ENCODE data around the gene SMYD3. TPM values are rescaled to one million over a fixed set of nuclear protein-coding genes. Genes with fewer than 3 reads are reported as not detected.

SMYD3 gene
- total RNA-seq, 1 experiment from 2014 or later: 25.5 TPM

DNA sequence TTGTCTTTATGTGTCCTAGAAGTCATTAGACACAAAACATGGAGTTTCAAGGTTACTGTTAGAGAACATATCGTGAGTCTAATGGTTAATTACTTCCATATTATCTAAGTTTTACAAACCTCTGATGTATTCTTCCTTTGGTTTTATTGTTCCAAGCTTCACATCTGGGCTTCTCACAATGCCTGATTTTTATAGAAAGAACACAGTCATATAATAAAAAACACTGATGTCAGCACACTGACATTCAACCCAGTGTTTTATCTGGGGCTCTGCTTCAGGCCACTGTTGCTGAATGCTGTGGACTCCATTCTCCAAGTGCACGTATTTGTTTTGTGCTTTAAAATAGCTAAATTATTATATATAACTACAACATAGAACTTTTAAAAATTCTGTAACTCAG lies 232.9 kb downstream of the SMYD3 start:
- no peak overlapping the region for H2BK15ac ChIP-seq (ENCODE audit: low read depth, low read length)
- H4K5ac ChIP-seq (ENCODE audit: insufficient read length, low read depth, low read length): no peak overlapping the region
- H4K91ac ChIP-seq (ENCODE audit: insufficient read length, low read depth, low read length): no peak overlapping the region
- no peak overlapping the region for H2AK5ac ChIP-seq (ENCODE audit: insufficient read length, low read length)
- no peaks in the 10 kb centered on the region for H3K79me1 ChIP-seq (ENCODE audit: insufficient read depth, low read depth, low read length, poor library complexity, severe bottlenecking)
- H2BK20ac ChIP-seq (ENCODE audit: low read depth, low read length, poor library complexity, severe bottlenecking): no peak overlapping the region
- H2BK120ac ChIP-seq (ENCODE audit: low read depth, low read length, poor library complexity, severe bottlenecking): no peak overlapping the region
- WGBS (ENCODE audit: extremely low coverage, insufficient read length, low lambda C conversion rate): no CpG with 5 or more reads among the region's 2 CpGs
- no peak overlapping the region for H3K4me3 Mint-ChIP-seq
- H3K9ac ChIP-seq (ENCODE audit: extremely low read depth, insufficient read length, low read length): no peak overlapping the region
- no peaks in the 10 kb centered on the region for H4K20me1 ChIP-seq (ENCODE audit: control insufficient read depth, insufficient read depth, insufficient read length)
- H3K4me1 Mint-ChIP-seq: peaks cover 0 to 4% of the 10 kb centered on the region in 2 experiments; a peak in 1 of 4 replicates
- H3K27ac ChIP-seq (ENCODE audit: insufficient read length, low read depth, low read length): no peak overlapping the region
- H3T11ph ChIP-seq (ENCODE audit: low read length): no peak overlapping the region
- H3K4ac ChIP-seq (ENCODE audit: low read depth, low read length): no peak overlapping the region
- H2BK5ac ChIP-seq (ENCODE audit: insufficient read length, low read length): no peak overlapping the region
- no peaks in the 10 kb centered on the region for H3K9me3 Mint-ChIP-seq
- no peak overlapping the region for H3K4me2 ChIP-seq (ENCODE audit: insufficient read depth, insufficient read length, low read length)
- H3K79me2 ChIP-seq (ENCODE audit: insufficient read depth, low read length): no peaks in the 10 kb centered on the region; the same call in 1 of the 2 replicates
- H3K27ac Mint-ChIP-seq: no peak overlapping the region
- no peak overlapping the region for H3K14ac ChIP-seq (ENCODE audit: insufficient read depth, low read length)
- H3K27me3 ChIP-seq (ENCODE audit: insufficient read depth, low read length): no peaks in the 10 kb centered on the region
- no peak overlapping the region for H2BK12ac ChIP-seq (ENCODE audit: insufficient read length, low read depth, low read length)
- H3K18ac ChIP-seq (ENCODE audit: insufficient read length, low read depth, low read length): no peak overlapping the region
- no peak overlapping the region for H4K8ac ChIP-seq (replicated peaks; ENCODE audit: insufficient read length, low read depth, low read length)
- no peak overlapping the region for H2AFZ ChIP-seq (ENCODE audit: low read length)
- no peaks in the 10 kb centered on the region; the same call in 1 of the 2 replicates for H3K4me1 ChIP-seq (ENCODE audit: insufficient read depth, low read length)
- H3K9me3 ChIP-seq (ENCODE audit: control insufficient read depth, low read depth, low read length): no peaks in the 10 kb centered on the region
- H3K23me2 ChIP-seq (ENCODE audit: insufficient read length, low read depth, low read length, poor library complexity, severe bottlenecking): no peaks in the 10 kb centered on the region
- TF ChIP-seq, protein P1, sequence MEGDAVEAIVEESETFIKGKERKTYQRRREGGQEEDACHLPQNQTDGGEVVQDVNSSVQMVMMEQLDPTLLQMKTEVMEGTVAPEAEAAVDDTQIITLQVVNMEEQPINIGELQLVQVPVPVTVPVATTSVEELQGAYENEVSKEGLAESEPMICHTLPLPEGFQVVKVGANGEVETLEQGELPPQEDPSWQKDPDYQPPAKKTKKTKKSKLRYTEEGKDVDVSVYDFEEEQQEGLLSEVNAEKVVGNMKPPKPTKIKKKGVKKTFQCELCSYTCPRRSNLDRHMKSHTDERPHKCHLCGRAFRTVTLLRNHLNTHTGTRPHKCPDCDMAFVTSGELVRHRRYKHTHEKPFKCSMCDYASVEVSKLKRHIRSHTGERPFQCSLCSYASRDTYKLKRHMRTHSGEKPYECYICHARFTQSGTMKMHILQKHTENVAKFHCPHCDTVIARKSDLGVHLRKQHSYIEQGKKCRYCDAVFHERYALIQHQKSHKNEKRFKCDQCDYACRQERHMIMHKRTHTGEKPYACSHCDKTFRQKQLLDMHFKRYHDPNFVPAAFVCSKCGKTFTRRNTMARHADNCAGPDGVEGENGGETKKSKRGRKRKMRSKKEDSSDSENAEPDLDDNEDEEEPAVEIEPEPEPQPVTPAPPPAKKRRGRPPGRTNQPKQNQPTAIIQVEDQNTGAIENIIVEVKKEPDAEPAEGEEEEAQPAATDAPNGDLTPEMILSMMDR (conservative IDR thresholded peaks at IDR 0.05): no peak
- H3K27me3 Mint-ChIP-seq (ENCODE audit: low read depth): no peaks in the 10 kb centered on the region; the same call in 1 of the 2 replicates
- H3K36me3 Mint-ChIP-seq (ENCODE audit: insufficient read depth in 1 of 3, low read depth in 3 of 3): no peaks in the 10 kb centered on the region
- H3K56ac ChIP-seq (ENCODE audit: insufficient read length, low read depth, low read length): no peak overlapping the region
- no peak for DNase-seq
- no peak overlapping the region for H3K23ac ChIP-seq (ENCODE audit: insufficient read length, low read depth, low read length)

All from H9 (cell line).